T follicular helper cell (primary cell): Measurements from ENCODE around the gene PBX3.

Experiments used
- DNase-seq: peaks from one replicate; pipeline ENCODE4 v3.0.0-alpha.2; 2020; ENCODE audit warnings: low read depth

Gene PBX3

DNA sequence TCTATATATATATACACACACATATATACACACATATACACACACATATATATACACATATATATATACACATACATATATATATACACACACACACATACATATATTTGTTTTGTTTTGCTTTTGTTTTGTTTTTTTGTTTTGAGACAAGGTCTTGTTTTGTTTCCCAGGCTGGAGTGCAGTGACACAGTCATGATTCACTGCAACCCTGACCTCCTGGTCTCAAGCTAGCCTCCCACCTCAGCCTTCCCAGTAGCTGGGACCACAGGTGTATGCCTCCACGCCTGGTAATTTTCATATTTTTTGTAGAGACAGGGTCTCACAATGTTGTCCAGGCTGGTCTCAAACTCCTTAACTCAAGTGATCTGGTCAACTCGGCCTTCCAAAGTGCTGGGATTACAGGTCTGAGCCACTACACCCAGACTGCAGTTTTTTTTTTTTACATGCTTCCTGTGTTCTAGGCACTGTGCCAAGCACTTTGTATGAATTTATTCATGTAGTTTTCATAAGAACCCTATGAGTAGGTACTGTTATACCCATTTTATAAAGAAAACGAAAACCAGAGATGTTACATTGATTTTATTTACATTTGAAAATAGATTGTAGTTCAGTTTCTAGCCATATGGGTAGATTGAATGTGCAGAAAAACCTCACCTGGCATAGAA is 120.7 kb downstream of the PBX3 start:
- no peak for DNase-seq

DNA sequence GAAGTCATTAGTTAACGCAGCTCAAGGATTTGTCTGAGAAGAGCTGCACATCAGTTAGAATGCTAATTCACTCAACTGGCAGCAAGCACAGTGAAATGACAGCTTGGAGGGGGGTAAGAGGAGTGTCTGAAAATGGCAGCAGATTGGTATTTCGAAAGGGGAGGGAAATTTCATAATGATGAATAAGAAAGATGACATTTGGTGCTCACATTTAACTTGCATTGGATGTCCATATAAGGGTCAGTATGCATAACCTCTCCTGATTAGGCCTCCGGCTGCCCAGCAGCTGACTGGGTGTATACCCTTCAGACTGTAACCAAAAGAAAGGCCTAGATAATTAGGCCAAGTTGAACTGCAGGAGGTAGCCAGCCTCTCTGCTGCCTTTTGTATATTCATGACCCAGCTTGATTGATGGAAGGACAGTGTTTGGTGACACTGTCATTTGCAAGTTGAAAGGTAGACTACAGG is 131.0 kb downstream of the PBX3 start:
- DNase-seq = no peak

DNA sequence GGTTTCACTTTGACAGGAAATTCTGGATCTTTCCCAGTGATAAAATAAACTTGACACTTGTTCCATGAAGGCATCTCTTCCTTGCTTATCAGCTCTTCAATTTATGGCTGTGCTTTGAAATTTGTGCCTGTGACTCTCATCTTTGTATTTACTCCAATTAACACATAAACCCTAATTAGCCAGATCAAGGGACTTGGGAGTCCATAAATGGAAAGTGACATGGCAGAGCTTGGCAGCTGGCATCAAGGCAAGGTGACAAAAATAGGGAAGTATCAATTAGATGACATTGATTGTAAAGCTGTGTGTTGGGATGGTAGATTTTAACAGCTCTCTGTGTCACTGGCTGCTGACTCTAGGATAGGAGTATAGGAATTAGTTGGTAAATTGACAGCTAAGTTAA is 133.9 kb downstream of the PBX3 start:
- no peak for DNase-seq

DNA sequence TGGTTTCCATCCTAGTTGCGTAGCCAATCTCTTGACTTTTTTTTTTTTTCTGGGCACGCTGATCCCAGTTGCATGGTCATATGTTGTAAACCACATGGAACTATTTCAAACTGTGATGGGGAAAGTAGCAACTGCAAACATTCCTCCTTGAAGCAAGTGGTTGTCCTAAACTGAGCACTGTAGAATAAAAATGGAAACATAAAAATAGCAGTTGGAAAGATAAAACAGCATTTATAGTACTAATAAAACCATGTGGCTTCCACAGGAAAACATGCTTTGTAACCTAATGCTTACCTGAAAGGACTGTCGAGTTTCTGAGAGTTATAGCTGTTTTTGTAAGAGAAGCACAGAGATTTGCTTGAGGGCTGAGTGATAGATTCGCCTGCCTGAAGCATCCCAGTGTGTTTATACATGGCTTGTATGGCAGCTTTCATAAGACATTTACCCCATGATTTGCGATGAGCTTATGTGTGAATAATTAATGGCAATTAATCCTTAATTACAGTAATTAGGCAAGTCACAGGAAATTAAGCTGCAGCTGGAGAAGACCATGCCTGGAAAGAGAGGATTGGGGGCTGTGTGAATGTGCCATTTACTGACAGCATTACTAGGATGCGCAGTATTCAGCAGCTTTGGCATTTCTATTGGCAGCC is 136.5 kb downstream of the PBX3 start:
- DNase-seq = no peak

DNA sequence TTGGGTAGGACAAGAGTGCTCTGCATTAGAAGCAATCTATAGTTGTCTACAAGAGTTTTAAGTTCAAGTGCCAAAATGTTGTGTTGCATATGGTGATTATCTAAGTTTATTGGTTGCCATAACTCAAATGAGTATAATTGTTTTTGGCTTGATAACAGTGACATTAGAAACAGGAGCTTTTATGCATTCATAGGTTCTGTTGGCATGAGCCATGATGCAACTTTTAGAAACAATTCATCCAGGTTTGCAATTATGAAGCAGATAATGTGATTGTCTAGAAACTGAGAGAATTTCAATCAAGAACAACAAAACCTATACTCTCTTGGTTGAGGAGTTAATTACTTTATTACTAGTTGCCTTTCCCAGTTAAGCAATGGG is 137.0 kb downstream of the PBX3 start:
- no peak for DNase-seq

DNA sequence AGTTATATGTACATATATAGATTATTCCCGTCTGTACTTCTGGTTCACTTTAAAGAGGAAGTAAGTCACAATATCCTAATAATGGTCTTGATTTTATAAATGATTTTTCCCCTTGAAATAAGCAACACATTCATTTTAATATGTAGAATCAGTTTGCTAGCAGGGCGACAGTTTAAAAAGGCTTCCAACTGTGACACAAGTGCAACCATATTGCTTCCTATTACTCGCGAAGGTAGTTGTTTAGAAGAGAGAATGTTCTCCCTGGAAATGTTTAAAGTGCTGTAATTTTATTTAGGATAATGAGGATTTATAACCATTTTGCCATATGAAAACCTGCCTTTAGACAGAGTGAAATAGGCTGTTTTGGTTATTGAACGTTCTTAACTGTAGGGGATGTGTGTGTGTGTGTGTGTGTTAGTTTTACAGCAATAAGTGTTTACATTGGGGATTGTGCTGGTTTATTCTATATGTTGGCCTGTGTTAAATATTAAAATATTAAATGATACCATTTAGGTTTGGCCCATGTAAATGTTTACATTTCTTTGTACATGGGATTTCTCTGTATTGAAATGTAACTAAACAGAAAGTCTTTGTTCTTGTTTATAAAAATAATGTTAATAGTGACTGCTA is 138.3 kb downstream of the PBX3 start:
- DNase-seq = no peak

DNA sequence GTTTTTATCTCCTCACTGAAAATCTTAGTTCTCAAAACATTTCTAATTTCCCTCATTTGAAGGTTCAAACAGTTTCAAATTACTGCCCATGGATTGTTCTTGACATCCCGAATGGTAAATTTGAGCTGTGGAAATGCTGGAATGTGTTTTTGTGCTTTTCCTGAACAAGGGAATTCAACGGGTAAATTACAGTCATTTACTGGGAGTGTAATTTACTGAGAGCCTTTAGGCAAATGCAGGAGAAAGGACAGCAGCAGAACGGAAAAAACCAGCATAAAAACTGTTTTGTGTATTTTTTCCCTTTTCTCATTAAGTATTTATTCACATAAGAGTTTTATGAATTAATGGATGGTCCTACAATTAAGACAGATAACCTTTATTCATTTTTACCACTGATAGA is 139.2 kb downstream of the PBX3 start:
- no peak for DNase-seq

DNA sequence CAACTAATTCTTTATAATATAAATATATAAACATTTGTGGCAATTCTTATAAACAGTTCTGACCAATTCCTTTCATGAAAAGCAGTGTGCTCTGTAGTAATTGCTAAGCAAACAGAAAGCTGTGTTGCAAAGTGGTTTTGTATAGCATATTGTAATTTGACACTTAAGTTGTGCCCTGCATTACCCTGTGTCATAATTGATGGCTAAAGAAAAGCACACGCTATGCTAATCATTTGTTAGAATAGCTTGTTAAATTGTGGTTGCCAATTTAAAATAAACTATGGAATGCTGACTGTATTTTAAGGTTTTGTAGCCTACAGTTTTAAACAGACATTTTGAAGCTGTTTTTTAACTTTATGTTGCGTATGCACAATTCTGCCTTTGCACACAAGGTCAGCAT is 140.0 kb downstream of the PBX3 start:
- DNase-seq = no peak

DNA sequence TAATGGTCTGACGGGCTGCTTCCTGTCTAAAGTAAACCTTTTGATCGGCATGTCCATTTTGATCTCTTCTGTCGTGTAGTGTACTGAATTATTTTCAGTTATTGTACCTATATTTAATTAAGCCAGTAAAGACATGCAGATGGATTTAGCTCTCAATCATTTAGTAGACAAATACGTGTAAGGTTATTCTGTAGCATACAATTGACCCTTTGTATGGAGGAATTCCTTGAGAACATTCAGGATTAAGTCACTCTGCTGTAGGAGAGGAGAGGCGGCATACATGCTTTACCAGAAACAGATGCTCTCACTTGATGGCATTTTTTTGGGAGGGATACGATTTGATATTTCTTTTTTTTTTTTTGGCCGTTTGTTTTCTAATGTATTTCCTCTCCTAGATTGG is 141.0 kb downstream of the PBX3 start:
- no peak for DNase-seq

DNA sequence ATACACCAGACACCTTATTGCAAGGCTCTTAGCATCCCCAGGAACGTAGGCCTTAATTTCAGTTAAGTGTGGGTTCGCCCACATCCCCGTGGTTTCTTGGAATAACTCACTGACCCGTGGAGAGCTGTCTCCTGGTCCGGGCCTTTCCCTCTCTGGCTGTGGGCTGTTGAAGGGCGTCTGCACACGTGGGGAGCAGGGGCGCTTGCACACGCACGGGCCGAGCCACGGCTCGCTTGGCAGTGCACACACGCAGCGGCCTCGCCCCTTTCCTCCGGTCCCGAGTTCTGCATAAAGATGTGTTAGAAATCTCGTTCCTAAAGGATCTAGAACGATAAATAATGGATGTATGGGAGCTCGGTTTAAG is 141.9 kb downstream of the PBX3 start:
- no peak for DNase-seq

DNA sequence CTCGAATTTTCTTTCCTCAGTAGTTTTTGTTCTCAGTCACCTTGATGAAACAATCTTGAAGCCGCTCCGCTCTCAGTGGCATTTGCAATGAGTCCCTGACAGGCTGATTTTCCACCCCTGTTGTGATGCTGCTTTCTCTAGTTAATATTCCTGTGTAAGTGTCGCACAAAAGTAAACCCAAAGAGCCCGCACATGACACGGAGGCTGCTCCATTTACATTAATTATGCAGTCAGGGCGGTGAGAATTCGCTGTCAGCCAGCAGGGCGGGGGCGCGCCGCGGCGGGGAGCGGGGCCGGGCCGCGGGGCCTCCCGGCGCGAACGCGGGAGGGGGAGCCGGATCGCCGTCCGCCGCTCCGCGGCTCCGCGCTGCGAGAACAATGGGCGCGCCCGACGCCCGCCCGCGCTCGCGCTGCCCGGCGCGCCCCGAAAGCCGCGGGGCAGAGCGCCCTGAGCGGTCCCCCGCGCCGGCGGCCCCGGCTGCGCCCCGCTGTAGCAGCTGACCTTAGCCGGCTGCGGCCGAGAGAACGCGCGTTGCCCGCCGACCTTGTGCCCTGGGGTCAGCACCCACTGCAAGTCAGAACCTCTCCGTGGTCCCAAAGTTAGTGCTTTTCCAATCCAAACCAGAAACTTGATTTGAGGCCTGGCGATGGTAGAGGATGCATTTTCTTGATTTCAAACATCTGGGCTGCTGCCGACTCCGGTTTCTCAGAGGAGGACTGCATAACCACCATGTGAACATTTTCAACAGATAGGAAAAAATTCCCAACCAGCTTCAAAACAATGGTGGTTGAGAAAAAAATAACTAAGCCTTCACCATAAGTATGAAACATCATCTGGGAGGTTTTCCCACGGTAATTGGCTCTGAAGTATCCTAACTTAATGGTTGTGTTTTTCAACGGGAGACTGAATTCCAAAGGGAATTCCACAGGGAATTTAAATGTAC is 142.6 kb downstream of the PBX3 start:
- peak; percentile 30 for DNase-seq

DNA sequence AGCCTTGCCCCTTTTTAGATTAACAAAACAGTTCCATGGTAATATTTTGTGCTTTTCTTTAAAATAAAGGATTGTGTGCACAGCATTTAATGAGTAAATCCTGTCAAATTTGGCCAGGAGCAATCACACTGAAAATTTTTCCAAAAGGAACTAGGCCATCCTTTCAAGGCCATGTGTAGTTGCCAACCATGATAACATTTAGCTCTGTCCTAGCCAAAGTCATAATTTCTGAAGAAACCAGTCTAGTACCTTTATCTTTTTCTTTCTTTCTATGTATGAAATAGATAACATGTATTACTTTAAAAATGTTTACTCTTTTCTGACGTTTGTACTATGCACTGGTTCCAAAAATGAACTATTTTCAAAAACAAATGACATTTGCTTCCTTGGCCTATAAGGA is 143.7 kb downstream of the PBX3 start:
- no peak for DNase-seq

DNA sequence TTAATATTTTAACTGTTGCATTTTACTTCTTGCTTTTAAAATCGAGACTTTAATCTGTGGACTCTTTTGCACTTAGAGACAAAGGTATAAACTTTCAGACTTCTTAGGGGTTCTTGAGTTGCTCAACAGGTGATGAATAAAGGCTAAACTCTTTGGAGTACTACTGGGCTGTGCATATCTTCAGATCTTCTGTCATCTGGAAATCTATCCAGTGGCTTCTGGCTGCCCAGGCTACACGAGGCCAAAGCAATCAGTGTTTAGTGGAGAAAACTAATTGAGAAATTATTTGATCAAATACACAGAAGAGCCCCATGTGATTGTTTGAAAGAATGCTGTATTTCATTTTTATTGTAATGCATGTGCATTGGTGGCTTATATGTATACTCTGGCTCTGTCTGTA is 146.1 kb downstream of the PBX3 start:
- no peak for DNase-seq

DNA sequence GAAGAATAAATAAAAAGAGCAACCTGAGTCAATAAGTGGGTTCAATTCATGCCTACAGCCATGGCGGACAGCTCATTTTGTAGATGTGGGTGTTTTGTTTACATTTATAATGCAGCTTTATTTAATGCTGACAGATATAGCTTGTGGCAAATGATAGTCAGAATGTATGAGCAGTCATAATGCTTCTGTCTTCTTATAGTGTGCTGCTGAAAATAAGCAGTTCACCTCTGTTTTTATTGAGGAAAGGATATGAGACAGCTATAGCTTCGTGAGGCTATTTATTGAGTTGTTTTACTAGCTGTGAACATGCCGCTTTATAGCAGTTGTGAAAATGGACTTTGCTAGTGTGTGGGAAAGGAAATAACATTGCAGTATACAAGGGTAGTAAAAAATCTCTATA is 147.4 kb downstream of the PBX3 start:
- DNase-seq = no peak

DNA sequence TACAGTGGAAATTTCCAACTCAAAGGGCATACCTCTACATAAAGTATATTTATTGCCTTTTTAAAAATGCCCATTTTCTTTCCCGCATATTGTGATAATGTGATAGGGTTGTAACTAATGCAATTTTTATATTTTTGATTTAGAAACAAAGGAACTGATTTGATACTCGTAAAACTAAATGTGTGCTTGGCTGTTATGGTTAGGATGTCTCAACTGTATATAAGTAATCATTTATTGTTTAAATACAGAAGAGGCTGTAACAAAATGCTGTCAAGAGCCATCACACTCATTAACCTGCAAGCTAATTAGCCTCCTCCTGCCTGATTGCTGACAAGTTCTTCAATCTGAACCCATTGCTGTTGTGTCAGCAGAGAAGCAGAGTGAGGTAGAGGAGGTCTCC is 149.2 kb downstream of the PBX3 start:
- no peak for DNase-seq

DNA sequence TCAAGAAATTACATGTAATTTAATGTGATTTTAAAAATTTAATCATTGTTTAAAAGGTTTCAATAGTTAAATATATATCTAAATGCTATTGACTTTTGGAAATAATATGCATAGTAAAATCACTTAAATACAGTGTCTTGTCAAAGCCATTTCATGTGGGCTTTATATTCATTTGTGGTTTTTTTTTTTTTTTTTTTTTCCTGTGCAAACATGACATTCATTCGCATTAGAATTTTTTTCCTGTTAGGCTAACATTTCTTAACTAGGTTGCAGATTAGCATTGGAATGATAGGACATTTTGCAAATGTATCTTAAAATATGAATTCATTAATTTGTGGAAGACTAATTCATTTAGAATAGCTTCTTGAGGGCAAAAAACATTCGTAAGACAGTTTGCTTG is 149.8 kb downstream of the PBX3 start:
- no peak for DNase-seq

DNA sequence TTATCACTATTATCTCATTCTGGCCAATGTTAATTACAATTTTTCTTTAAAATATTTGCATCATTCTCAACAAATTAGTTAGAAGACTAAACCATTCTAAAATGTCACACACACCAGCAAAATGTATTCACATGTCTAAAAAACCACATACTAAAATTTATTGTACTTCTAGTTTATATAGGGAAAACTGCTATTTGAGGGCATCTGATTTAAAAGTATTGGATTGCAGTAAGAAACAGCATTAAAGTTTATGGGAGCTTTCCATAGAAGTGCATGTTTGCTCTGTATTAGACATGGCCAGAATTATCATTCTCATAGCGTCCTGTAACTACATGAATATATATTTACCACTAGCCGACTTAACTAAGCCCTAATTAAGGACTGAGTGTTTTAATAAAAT is 150.3 kb downstream of the PBX3 start:
- no peak for DNase-seq

DNA sequence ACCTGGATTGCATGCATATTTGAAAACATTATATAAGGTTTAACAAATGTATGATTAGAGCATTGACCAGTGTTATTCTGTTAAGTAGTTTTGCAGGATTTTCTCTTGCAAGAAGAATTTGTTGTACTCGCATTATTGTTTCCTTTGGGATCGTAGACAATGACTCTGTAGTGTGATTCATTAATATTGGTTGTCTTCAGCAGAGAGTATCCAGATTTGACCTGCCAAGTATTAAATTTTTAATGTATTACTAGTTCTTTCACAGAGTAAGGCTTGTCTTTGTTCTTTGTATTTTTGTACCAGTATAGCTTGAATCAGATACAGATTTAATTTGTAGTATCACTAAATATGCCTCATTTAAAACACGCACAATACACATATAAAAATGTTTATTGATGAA is 155.0 kb downstream of the PBX3 start:
- no peak for DNase-seq

DNA sequence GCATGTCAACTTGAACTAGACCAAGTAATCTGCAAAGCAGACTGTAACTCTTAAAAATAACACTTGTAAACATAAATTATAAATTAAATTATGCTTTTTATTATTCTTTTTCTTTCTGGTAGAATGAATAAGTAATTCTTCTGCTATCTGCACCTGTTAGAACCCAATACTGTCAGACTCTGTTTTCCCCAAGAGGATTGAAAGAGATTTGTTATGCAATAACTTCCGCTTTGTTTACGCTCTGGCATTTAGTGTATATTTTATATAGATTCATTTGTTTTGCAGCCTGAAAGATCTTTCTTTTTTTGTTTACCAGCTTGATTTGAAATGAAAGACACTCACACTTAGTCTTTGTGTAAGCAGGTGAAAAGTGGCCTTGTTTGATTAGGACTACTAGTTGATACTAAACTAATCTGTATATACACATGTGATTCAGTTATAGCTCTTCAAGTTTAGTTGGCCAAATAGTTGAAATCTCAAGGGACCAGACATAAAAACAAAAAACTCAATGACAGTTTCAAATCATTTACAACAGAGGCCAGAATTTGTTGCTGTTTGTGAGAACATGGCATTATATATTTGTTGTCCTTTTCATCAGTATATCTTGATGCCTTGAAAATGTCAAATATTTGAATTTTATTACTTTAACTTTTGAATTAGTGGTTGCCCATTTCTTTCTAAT is 155.8 kb downstream of the PBX3 start:
- DNase-seq = no peak

DNA sequence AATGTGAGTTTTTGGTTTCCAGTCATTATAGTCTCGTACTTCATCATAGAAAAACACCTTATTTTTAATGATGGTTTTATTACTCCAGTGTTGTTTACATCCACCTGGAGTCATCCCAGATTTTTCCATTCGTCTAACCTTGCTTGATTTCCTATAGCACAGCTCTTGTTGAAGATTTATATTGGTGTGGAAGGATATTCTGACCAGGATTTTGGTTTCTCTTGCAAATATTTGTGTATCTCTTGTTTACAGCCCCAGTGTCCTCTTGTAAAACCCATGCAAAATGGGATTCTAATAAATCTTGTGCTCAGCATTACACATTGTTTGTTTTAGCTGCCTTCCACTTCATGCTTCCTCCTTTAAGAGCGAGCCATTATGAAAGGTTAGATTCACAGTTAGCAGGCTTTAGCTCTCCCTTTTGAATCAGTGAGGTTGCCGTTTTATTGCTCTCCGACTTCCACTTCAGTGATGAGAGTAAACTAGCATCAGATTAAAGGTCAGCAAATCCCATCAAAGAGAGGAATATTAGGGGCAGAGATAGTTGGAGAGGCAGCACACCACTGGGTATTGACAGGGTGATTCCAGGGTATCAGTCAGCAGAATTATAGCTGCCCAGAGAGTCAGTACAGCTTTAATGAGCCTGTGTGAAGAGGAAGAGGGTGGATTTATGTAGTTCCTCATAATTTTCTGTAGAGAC is 157.1 kb downstream of the PBX3 start:
- no peak for DNase-seq

DNA sequence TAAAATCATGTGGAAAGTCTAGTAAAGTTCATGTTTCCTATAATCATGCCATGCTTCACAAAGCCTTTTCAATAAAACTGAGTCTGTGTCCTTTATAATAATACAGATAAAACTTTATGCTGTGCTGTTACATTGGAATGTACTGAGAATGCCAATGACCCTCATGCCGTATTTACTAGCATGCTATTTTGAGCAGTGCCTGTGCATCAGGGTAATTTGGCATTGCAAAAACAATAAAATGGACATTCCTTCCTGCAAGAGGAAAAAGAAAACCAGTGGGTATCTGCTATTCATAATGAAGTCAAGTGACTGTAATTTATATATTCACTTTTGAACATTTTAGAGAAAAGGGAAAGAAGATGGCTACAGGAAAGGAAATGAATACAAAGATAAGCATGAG is 159.0 kb downstream of the PBX3 start:
- DNase-seq = no peak
